Measurements from ENCODE around the gene CCDC12.

CCDC12 gene

GRCh38 chr3:46985588-46985987 lies 9.0 kb upstream of the CCDC12 start:
- TF ChIP-seq CTCF (IDR thresholded peaks at IDR 0.05; ENCODE audit: insufficient read depth, low read depth, low read length, missing control alignments) = no peak
- no peak overlapping the region for H3K4me3 ChIP-seq (ENCODE audit: low read length)

GRCh38 chr3:46984591-46985459 lies 8.3 kb upstream of the CCDC12 start:
- no peak overlapping the region for H3K4me3 ChIP-seq (ENCODE audit: low read length)
- no peak for TF ChIP-seq CTCF (IDR thresholded peaks at IDR 0.05; ENCODE audit: insufficient read depth, low read depth, low read length, missing control alignments)
- no peak for DNase-seq (ENCODE audit: low read depth)

More at GRCh38 chr3:46985588-46985987, 9.0 kb upstream of the CCDC12 start:
- no peak for DNase-seq (ENCODE audit: low read depth)

GRCh38 chr3:46982546-46982945 lies 6.0 kb upstream of the CCDC12 start:
- H3K4me3 ChIP-seq (ENCODE audit: low read length) = peak overlapping the region; percentile 4
- DNase-seq (ENCODE audit: low read depth) = no peak

GRCh38 chr3:46981932-46982471 lies 5.5 kb upstream of the CCDC12 start:
- peak; percentile 80 for DNase-seq (ENCODE audit: low read depth)
- H3K4me3 ChIP-seq (ENCODE audit: low read length) = peak overlapping the region; percentile 42
- TF ChIP-seq CTCF (IDR thresholded peaks at IDR 0.05; ENCODE audit: insufficient read depth, low read depth, low read length, missing control alignments) = no peak

More at GRCh38 chr3:46982546-46982945, 6.0 kb upstream of the CCDC12 start:
- TF ChIP-seq CTCF (IDR thresholded peaks at IDR 0.05; ENCODE audit: insufficient read depth, low read depth, low read length, missing control alignments) = no peak

- no peak for TF ChIP-seq CTCF (IDR thresholded peaks at IDR 0.05; ENCODE audit: insufficient read depth, low read depth, low read length, missing control alignments)
- peak overlapping the region; percentile 85 for H3K4me3 ChIP-seq (ENCODE audit: low read length)
- DNase-seq (ENCODE audit: low read depth) = no peak
These were observed 3.5 kb upstream of the CCDC12 start for GRCh38 chr3:46979958-46980497.

GRCh38 chr3:46978985-46979944 lies 2.7 kb upstream of the CCDC12 start, which contains the start of gene NBEAL2:
Gene NBEAL2 (plus strand): TSS chr3:46979666. CDS start chr3:46979862, 196 bp downstream.
- TF ChIP-seq CTCF (IDR thresholded peaks at IDR 0.05; ENCODE audit: insufficient read depth, low read depth, low read length, missing control alignments) = no peak
- peak; percentile 97 for DNase-seq (ENCODE audit: low read depth)
- peak within 1 kb of the TSS; percentile 85 for H3K4me3 ChIP-seq (ENCODE audit: low read length)
